PC-9 (cell line): Measurements from ENCODE around the gene CDT1. TPM values are rescaled to one million over a fixed set of nuclear protein-coding genes. Genes with fewer than 3 reads are reported as not detected.

Source experiments
- BruUV-seq: library from RNA; stranded (reverse); fragments of 400-500 nt; replicated peaks from 2 replicates; lab custom pipeline; 2021; lab: Mats Ljungman, UMichigan
- CTCF ChIA-PET: fragments of 300-600 bp; sonication (Branson Sonifier 250); formaldehyde crosslinking; loops from one replicate; lab custom pipeline; 2022; ENCODE audit warnings: antibody characterized with exemption; lab: Charles Lee
- POLR2A ChIA-PET: fragments of 300-600 bp; sonication (Branson Sonifier 250); formaldehyde crosslinking; loops from one replicate; lab custom pipeline; 2022; ENCODE audit warnings: antibody characterized with exemption; ENCODE audit not compliant: unreplicated experiment; lab: Charles Lee
- DNase-seq, 2 experiments: peaks; one replicate each; pipeline versions ENCODE4 v3.0.0 to v3.0.0-alpha.2; 2015 to 2022; ENCODE audit warnings: mixed read lengths in 1 of 2
- H2AFZ ChIP-seq: fragments of 200-600 bp; sonication (generic); 2 replicates; pipeline ENCODE4 v1.8.1; 2017; ENCODE audit warnings: antibody characterized with exemption
- H3F3A ChIP-seq: fragments of 200-600 bp; sonication (generic); 2 replicates; pipeline ENCODE4 v1.8.1; 2017; ENCODE audit warnings: antibody characterized with exemption, mild to moderate bottlenecking, low read depth; ENCODE audit not compliant: insufficient read depth
- H3K27ac ChIP-seq: fragments of 200-600 bp; sonication (generic); 2 replicates; pipeline ENCODE4 v1.6.1; 2016; ENCODE audit warnings: mixed run types
- H3K27me3 ChIP-seq: fragments of 200-600 bp; sonication (generic); 2 replicates; pipeline ENCODE4 v1.6.1; 2016; ENCODE audit warnings: low read depth, mixed run types; ENCODE audit not compliant: insufficient read depth
- H3K36me3 ChIP-seq: fragments of 200-600 bp; sonication (generic); 2 replicates; pipeline ENCODE4 v1.6.1; 2016; ENCODE audit warnings: low read depth, mixed run types
- H3K4me1 ChIP-seq: fragments of 200-600 bp; sonication (generic); replicated peaks from 2 replicates; pipeline ENCODE4 v1.6.1; 2016; ENCODE audit warnings: mixed run types; ENCODE audit not compliant: insufficient read depth
- H3K4me2 ChIP-seq: fragments of 200-600 bp; sonication (generic); 2 replicates; pipeline ENCODE4 v1.6.1; 2017; ENCODE audit warnings: mixed run types
- H3K4me3 ChIP-seq: fragments of 200-600 bp; sonication (generic); 2 replicates; pipeline ENCODE4 v1.6.1; 2016; ENCODE audit warnings: mixed run types
- H3K79me2 ChIP-seq: fragments of 200-600 bp; sonication (generic); 2 replicates; pipeline ENCODE4 v1.6.1; 2017; ENCODE audit warnings: low read depth, mixed run types
- H3K9me2 ChIP-seq: fragments of 200-600 bp; sonication (generic); 2 replicates; pipeline ENCODE4 v1.8.1; 2017; ENCODE audit warnings: mild to moderate bottlenecking; ENCODE audit not compliant: insufficient read depth
- H3K9me3 ChIP-seq: fragments of 200-600 bp; sonication (generic); 2 replicates; pipeline ENCODE4 v1.8.1; 2016; ENCODE audit warnings: low read depth; ENCODE audit not compliant: insufficient read depth
- H4K20me1 ChIP-seq: fragments of 200-600 bp; sonication (generic); 2 replicates; pipeline ENCODE4 v1.8.1; 2017; ENCODE audit not compliant: insufficient read depth
- EZH2 ChIP-seq: fragments of 200-600 bp; sonication (generic); IDR thresholded peaks from 2 replicates; pipeline ENCODE4 v1.8.0; 2017; ENCODE audit warnings: antibody characterized with exemption, low read depth
- intact Hi-C: fragments of 100-400 bp; cut with micrococcal nuclease; formaldehyde crosslinking; loops from one replicate; pipeline ENCODE4 v1.10.0; 2022; ENCODE audit not compliant: unreplicated experiment
- total RNA-seq: library from RNA; stranded (reverse); gene quantifications from 2 replicates; pipeline ENCODE4 v1.2.3, GENCODE V29; 2021
- TF ChIP-seq, protein P1 (sequence below): fragments of 200-600 bp; sonication (generic); conservative IDR thresholded peaks from 2 replicates; pipeline ENCODE4 v1.6.1; 2017; ENCODE audit warnings: mixed run types, antibody characterized with exemption, mild to moderate bottlenecking, moderate library complexity

The CDT1 gene
- total RNA-seq, 1 experiment from 2014 or later = 73.2 TPM

GRCh38 chr16:88754912-88755744 is 48.5 kb upstream of the CDT1 start:
- Histone ChIP-seq H3K27me3 (no peaks in the 10 kb centered on the region), H4K20me1 (peaks cover 39% of the 10 kb centered on the region), H3K4me2 (peak overlapping the region; percentile 68), H3K4me1 (peaks cover 61% of the 10 kb centered on the region), H3K9me2 (no peaks in the 10 kb centered on the region), H3K4me3 (peak overlapping the region; percentile 19; the same call in 1 of the 2 replicates), H3K9me3 (no peaks in the 10 kb centered on the region), H3K79me2 (peaks cover 66% of the 10 kb centered on the region), H3K36me3 (peaks cover 8% of the 10 kb centered on the region; the same call in 1 of the 2 replicates), H3K27ac (peak overlapping the region; percentile 57), H3F3A (peaks cover 41% of the 10 kb centered on the region), H2AFZ (no peak overlapping the region)
- TF ChIP-seq, protein P1, sequence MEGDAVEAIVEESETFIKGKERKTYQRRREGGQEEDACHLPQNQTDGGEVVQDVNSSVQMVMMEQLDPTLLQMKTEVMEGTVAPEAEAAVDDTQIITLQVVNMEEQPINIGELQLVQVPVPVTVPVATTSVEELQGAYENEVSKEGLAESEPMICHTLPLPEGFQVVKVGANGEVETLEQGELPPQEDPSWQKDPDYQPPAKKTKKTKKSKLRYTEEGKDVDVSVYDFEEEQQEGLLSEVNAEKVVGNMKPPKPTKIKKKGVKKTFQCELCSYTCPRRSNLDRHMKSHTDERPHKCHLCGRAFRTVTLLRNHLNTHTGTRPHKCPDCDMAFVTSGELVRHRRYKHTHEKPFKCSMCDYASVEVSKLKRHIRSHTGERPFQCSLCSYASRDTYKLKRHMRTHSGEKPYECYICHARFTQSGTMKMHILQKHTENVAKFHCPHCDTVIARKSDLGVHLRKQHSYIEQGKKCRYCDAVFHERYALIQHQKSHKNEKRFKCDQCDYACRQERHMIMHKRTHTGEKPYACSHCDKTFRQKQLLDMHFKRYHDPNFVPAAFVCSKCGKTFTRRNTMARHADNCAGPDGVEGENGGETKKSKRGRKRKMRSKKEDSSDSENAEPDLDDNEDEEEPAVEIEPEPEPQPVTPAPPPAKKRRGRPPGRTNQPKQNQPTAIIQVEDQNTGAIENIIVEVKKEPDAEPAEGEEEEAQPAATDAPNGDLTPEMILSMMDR = peak; percentile 80
- no peak for TF ChIP-seq EZH2
- intact Hi-C loops = loop anchor here (1.0 to 5.0 kb wide), 4 partner anchors 10 to 93 kb away; partner anchors contain the start of gene MVD
- ChIA-PET POLR2A (interaction anchor here (0.6 to 1.0 kb wide), 4 partner anchors 8 to 56 kb away, joined by 3 to 6 read pairs (median 4); no protein-coding TSS in a partner anchor), CTCF (interaction anchor here (0.6 to 2.3 kb wide), 8 partner anchors 8 to 412 kb away, joined by 3 to 19 read pairs (median 4); partner anchors contain the start of gene PIEZO1)
- DNase-seq = peak; percentile 96 to 98
- BruUV-seq = no TSS peak

GRCh38 chr16:88755745-88756443 is 47.7 kb upstream of the CDT1 start:
- Histone ChIP-seq H3K79me2 (peaks cover 73% of the 10 kb centered on the region), H3K27ac (peak overlapping the region; percentile 57)
- TF ChIP-seq, protein P1 = peak; percentile 55; the same call in 1 of the 2 replicates
- no peak for TF ChIP-seq EZH2

More at GRCh38 chr16:88755745-88756443, 47.7 kb upstream of the CDT1 start:
- Histone ChIP-seq H3K4me1 (peaks cover 68% of the 10 kb centered on the region), H3K4me3 (peak overlapping the region; percentile 19; the same call in 1 of the 2 replicates), H3K9me3 (no peaks in the 10 kb centered on the region), H3F3A (peaks cover 48% of the 10 kb centered on the region), H3K27me3 (no peaks in the 10 kb centered on the region), H4K20me1 (peaks cover 39% of the 10 kb centered on the region), H2AFZ (no peak overlapping the region), H3K36me3 (peaks cover 8% of the 10 kb centered on the region; the same call in 1 of the 2 replicates), H3K4me2 (peak overlapping the region; percentile 68), H3K9me2 (no peaks in the 10 kb centered on the region)
- ChIA-PET POLR2A (interaction anchor here (0.6 to 1.0 kb wide), 3 partner anchors 8 to 18 kb away, joined by 4 to 6 read pairs (median 5); no protein-coding TSS in a partner anchor), CTCF (interaction anchor here (0.6 to 2.3 kb wide), 7 partner anchors 8 to 411 kb away, joined by 3 to 19 read pairs (median 5); partner anchors contain the start of gene PIEZO1)
- intact Hi-C loops = loop anchor here (1.0 to 5.0 kb wide), 4 partner anchors 9 to 94 kb away; partner anchors contain the start of gene MVD
- no peak for DNase-seq
- BruUV-seq = TSS peak; percentile 57
